ENCODE data around the gene C1QTNF3. TPM values are rescaled to one million over a fixed set of nuclear protein-coding genes. Genes with fewer than 3 reads are reported as not detected.

The C1QTNF3 gene
- total RNA-seq, 1 experiment from 2014 or later = 2.5 TPM

DNA sequence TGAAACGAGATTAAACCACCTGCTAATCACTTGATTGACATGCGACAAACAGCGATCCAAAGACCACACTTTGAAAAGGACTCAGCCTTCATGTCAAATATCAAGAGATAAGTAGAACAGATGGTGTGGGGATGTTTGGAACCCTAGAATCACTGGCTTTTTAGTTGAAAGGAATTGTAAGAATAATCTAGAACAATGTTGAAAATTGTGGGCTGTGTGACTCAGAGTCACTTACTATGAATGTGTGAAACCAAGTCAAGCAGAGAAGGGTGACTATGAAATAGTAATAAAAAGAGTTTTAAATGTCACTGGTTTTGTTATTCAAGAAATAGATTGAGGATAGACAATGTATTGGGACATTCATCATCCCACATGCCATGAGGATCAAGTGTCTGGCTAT lies 14.1 kb upstream of the C1QTNF3 start:
- H3K27ac Mint-ChIP-seq (ENCODE audit: unreplicated experiment) = no peak overlapping the region
- H3K9me3 Mint-ChIP-seq (ENCODE audit: unreplicated experiment) = no peaks in the 10 kb centered on the region
- H3K4me1 Mint-ChIP-seq (ENCODE audit: low read depth, unreplicated experiment) = no peaks in the 10 kb centered on the region
- no TSS peak for BruUV-seq (replicated peaks)
- H3K36me3 Mint-ChIP-seq (ENCODE audit: insufficient read depth, unreplicated experiment) = no peaks in the 10 kb centered on the region
- POLR2A ChIA-PET = no interaction called here
- intact Hi-C loops (cut with micrococcal nuclease; ENCODE audit: unreplicated experiment) = no loop called here
- 0 out of 2 replicates have a peak, but pooled peaks cover 7% of the 10 kb centered on the region for H3K9me3 ChIP-seq
- no peak overlapping the region for H3K4me3 Mint-ChIP-seq (ENCODE audit: unreplicated experiment)
- DNase-seq = no peak
- no peaks in the 10 kb centered on the region for H3K27me3 Mint-ChIP-seq (ENCODE audit: insufficient read depth, unreplicated experiment)
- no peaks in the 10 kb centered on the region for H3K4me1 ChIP-seq
- no peaks in the 10 kb centered on the region for H3K27me3 ChIP-seq (replicated peaks; ENCODE audit: control insufficient read depth, insufficient read depth, low read length)
- H3K36me3 ChIP-seq (ENCODE audit: control insufficient read depth, insufficient read depth, low read length) = peaks cover 4% of the 10 kb centered on the region
- CTCF ChIA-PET = no interaction called here
- H3K4me3 ChIP-seq (ENCODE audit: low read depth, low read length) = no peak overlapping the region
- TF ChIP-seq, protein P1, sequence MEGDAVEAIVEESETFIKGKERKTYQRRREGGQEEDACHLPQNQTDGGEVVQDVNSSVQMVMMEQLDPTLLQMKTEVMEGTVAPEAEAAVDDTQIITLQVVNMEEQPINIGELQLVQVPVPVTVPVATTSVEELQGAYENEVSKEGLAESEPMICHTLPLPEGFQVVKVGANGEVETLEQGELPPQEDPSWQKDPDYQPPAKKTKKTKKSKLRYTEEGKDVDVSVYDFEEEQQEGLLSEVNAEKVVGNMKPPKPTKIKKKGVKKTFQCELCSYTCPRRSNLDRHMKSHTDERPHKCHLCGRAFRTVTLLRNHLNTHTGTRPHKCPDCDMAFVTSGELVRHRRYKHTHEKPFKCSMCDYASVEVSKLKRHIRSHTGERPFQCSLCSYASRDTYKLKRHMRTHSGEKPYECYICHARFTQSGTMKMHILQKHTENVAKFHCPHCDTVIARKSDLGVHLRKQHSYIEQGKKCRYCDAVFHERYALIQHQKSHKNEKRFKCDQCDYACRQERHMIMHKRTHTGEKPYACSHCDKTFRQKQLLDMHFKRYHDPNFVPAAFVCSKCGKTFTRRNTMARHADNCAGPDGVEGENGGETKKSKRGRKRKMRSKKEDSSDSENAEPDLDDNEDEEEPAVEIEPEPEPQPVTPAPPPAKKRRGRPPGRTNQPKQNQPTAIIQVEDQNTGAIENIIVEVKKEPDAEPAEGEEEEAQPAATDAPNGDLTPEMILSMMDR (IDR thresholded peaks at IDR 0.05; ENCODE audit: insufficient read depth in 1 of 2, low read depth in 1 of 2, low read length in 1 of 2, severe bottlenecking in 1 of 2, unreplicated experiment in 1 of 2) = no peak

DNA sequence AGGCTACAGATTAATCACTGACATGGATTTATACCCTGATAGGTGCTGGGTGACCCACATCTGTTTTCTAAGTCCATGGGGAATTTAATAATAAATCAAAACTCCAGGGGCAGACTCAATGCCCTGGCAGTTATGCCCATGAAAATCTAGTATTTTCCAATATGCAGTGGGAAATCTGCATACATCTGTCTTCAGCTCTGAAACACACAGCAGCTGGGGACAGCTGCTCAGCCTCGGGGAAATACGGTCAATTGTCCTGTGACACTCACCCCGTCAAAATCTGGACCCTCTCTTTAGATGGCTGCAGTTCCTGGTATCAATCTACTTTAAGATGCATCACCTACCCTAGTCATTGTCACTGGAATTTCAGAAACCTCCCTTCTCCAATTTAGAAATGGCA lies 12.7 kb upstream of the C1QTNF3 start:
- no peak for DNase-seq
- Histone ChIP-seq H3K36me3 (ENCODE audit: control insufficient read depth, insufficient read depth, low read length) (peaks cover 1% of the 10 kb centered on the region), H3K27me3 (replicated peaks; ENCODE audit: control insufficient read depth, insufficient read depth, low read length) (no peaks in the 10 kb centered on the region), H3K9me3 (no peaks in the 10 kb centered on the region), H3K4me3 (ENCODE audit: low read depth, low read length) (no peak overlapping the region), H3K4me1 (no peaks in the 10 kb centered on the region)
- Mint-ChIP-seq H3K4me3 (ENCODE audit: unreplicated experiment) (no peak overlapping the region), H3K4me1 (ENCODE audit: low read depth, unreplicated experiment) (no peaks in the 10 kb centered on the region), H3K36me3 (ENCODE audit: insufficient read depth, unreplicated experiment) (peaks cover 2% of the 10 kb centered on the region), H3K9me3 (ENCODE audit: unreplicated experiment) (no peaks in the 10 kb centered on the region), H3K27me3 (ENCODE audit: insufficient read depth, unreplicated experiment) (no peaks in the 10 kb centered on the region), H3K27ac (ENCODE audit: unreplicated experiment) (no peak overlapping the region)
- intact Hi-C loops (cut with micrococcal nuclease; ENCODE audit: unreplicated experiment) = no loop called here
- TF ChIP-seq, protein P1 (IDR thresholded peaks at IDR 0.05; ENCODE audit: insufficient read depth in 1 of 2, low read depth in 1 of 2, low read length in 1 of 2, severe bottlenecking in 1 of 2, unreplicated experiment in 1 of 2) = no peak
- ChIA-PET POLR2A (no interaction called here), CTCF (no interaction called here)
- no TSS peak for BruUV-seq (replicated peaks)

DNA sequence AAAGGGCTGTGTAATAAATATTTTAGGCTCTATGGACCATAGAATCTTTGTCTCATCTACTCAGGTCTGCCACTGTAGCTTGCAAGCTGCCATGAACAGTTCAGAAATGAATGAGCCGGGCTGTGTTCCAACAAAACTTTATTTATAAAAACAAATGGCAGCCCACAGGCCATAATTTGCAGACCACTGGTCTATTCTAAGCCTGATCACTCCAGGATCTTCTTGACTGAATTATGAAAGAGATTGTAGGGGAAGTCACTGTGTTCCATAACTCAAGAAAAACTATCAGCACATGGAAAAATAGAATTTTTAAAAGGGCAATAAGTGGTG lies 11.4 kb upstream of the C1QTNF3 start:
- no peaks in the 10 kb centered on the region for H3K9me3 ChIP-seq
- no peak overlapping the region for H3K4me3 ChIP-seq (ENCODE audit: low read depth, low read length)
- ChIA-PET POLR2A (no interaction called here), CTCF (no interaction called here)
- TF ChIP-seq, protein P1 (IDR thresholded peaks at IDR 0.05; ENCODE audit: insufficient read depth in 1 of 2, low read depth in 1 of 2, low read length in 1 of 2, severe bottlenecking in 1 of 2, unreplicated experiment in 1 of 2) = no peak
- H3K36me3 ChIP-seq (ENCODE audit: control insufficient read depth, insufficient read depth, low read length) = no peaks in the 10 kb centered on the region; the same call in none of the 2 replicates
- no peaks in the 10 kb centered on the region for H3K4me1 ChIP-seq
- no peak for DNase-seq
- no peaks in the 10 kb centered on the region for H3K27me3 ChIP-seq (replicated peaks; ENCODE audit: control insufficient read depth, insufficient read depth, low read length)
- Mint-ChIP-seq H3K27me3 (ENCODE audit: insufficient read depth, unreplicated experiment) (no peaks in the 10 kb centered on the region), H3K4me3 (ENCODE audit: unreplicated experiment) (no peak overlapping the region), H3K27ac (ENCODE audit: unreplicated experiment) (no peak overlapping the region), H3K36me3 (ENCODE audit: insufficient read depth, unreplicated experiment) (peaks cover 8% of the 10 kb centered on the region), H3K4me1 (ENCODE audit: low read depth, unreplicated experiment) (no peaks in the 10 kb centered on the region), H3K9me3 (ENCODE audit: unreplicated experiment) (no peaks in the 10 kb centered on the region)
- no TSS peak for BruUV-seq (replicated peaks)
- intact Hi-C loops (cut with micrococcal nuclease; ENCODE audit: unreplicated experiment) = no loop called here

Measured in Caco-2 (cell line).